Fibroblast of skin of back (primary cell): ENCODE results near the gene MIB2.
"Not testable (repeated sequence)": the region's sequence is repeated elsewhere in the genome, so short reads cannot be mapped to it uniquely, and the experiment has no call there.

Source experiments
- DNase-seq: peaks from one replicate; pipeline ENCODE4 v3.0.0-alpha.2; 2013

MIB2 gene

DNA sequence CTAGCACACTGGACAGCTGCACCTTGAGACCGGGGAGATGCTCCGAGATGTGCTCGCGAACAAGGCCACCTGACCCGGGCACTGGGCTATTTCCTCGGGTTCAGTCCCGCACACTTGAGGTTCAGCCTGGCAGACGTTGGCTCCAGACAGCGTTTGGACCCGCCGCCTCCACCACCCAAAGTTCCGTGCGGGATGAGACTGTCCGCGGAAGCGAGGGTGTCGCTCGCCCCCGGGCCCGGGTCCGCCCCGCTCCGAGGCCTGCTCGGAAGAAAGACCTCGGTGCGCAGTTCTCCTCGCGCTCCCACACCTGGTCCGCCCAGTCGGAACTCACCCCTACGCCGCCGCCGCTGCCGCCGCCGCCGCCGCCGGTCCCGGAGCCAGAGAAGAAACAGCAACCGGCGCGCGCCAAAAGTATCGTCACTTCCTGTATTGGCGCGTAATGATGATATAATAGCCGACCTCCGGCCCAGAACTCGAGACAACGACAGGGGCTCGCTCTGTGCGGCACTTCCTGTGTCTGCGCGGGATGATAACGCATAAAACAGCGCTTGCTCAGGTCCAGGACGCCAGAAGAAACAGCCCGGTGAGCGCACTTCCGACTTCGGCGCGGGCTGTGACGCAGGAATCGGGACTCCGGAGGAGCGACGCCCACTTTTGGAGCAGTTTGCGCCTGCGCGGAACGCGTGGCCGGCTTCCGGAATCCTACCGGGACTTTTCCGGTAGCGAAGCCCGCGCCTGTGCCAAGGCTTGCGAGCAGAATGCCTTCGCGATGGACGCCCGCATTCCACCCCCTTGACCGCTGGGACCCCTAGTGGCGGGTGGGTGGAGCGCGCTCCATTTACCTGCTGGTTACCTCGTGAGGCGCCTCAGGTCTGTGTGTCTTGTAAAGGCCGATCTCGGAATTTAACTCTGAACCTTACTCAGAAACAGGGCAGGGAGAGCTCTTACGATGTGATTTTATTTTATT lies 43.6 kb downstream of the MIB2 start, which contains the start of gene CDK11B:
CDK11B (minus strand) TSS at position 422 of the 967 bp plus-strand sequence. CDS start 1,519 bp downstream, outside the sequence.
- DNase-seq = peak; percentile 94

DNA sequence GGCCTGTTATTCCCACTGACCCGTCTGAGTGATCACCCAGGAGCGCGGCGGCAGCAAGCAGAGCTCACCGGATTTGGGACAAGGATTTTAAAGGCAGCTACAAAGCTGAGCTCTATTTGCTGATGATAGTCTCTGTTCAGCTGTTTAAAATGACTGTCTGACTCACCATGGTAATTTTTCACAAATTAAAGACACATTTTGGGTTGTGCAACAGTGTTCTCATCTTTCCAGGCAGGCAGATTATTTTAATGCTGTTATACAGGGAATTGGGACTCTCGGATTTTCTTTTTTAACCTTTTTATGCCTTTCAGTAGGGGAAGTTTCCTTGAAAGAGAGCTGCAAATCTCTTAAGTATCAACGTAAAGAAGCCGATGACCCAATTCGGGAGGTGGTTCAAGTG lies 47.1 kb downstream of the MIB2 start:
- peak; percentile 36 for DNase-seq

DNA sequence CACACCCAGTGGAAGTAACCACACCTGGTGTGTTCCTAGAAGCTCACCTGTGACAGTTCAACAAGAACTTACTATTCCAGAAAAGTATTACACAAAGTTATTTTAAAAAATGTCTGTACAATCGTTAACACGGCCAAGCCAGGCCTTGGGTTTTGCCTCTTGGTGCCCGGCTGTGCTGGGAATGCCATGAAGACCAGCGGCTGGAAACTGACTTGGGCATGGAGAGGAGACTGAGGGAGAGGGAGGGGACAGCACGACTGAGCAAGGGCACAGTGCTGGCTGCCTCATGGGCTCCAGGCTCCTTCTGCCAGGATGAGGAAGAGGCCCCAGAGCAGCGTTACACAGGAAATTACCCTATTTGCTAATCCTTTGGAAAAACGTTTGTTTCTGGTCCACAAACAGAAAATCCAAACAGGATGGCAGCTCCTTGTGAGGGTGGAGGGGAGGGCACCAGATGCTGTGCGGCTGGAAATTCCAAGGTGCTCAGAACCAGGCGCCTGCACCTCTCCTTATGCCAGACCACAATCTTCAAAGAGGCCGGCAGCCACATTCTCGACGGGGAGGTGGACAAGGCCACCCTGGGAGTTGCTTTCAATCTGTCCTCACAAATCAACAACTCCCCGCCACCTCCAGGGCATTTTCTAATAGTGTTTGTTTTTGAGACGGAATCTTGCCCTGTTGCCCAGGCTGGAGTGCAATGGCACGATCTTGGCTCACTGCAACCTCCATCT lies 47.7 kb downstream of the MIB2 start:
- not testable (repeated sequence) for DNase-seq

DNA sequence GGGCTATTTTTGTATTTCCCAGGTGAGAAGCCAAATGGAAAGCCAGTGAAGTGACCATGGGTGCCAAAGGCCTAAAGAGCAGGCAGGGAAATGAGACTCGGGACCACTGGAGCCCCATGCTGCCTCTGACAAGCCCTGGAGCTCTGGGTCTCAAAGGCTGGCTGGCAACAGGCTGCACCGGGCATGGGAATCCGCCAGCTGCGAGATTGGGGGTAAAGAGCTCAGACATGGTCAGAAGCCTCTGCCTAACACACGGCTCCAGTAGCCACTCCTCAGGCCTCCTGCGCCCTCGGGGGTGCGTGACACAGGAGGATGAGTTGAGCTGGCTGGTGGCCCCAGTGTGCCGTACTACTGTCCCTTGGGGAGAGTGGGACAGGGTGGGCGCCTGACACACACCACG lies 49.0 kb downstream of the MIB2 start:
- not testable (repeated sequence) for DNase-seq

DNA sequence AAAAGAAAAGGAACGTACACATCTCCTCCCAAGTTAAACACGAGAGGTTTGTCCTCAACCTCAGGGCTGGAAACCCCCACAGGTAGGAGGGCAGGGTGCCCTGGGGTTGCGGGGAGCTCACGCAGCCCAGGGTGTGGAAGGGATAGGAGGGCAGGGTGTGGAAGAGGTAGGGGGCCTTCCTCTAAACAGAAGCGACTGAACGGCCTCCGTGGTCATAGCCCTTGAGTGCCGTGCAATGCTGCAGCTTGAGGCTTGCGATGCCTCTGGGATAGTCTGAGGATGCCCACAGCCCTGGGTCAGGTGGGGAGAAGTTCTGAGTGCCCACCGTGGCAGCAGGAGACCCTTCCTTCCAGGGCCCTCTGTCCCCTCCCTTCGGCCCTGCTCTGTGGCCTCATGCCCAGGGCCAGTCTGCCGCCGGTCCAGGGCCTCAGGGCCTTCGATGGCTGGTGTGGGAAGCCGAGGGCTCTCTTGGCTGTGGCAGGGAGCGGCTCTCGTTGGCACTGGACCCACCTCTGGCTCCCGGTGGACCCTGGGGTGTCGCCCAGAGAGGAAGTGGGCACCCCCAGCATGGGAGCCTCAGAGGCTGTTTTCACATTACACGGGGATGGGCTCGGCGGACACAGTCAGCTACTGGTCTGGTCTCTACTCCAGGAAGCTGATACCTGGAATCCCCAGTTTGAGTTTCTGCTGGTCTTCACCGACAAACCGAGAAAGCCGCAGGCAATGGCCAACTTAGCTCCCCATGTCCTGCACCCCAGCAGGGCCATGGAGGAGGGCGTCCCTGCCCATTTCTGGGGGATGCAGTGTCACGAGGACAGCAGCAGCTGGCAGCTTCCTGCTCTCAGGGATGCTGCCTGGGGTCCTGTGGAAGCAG lies 49.9 kb downstream of the MIB2 start:
- DNase-seq = no peak

DNA sequence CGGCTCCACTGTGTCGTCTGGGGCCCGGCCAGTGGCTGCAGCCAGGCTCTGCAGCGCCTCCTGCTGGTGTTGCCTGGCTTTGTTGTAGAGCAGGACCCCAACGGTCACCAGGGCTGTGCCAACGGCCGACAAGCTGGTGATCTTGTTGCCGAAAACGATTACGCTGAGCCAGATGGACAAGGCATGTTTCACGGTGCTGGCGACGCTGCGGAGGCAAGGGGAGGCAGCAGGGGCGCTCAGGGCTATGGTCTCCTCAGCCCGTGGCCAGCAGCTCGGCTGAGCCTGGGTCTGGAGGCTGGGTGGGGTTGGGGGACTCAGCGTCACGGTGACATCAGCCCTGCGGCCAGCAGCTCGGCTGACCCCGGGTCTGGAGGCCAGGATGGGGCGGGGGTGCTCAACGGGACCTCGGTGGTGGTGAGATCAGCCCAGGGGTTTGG lies 50.5 kb downstream of the MIB2 start:
- DNase-seq = no peak

DNA sequence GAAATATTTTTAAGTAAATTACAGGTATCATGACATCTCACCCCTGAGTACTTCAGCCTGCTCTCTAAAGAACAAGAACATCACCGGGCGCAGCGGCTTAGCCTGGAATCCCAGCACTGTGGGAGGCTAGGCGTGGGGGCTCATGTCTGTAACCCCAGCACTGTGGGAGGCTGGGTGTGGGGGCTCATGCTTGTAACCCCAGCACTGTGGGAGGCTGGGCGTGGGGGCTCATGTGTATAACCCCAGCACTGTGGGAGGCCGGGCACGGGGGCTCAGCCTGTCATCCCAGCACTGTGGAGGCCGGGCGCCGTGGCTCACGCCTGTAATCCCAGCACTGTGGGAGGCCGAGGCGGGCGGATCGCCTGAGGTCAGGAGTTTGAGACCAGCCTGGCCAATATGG lies 51.2 kb downstream of the MIB2 start:
- no peak for DNase-seq

DNA sequence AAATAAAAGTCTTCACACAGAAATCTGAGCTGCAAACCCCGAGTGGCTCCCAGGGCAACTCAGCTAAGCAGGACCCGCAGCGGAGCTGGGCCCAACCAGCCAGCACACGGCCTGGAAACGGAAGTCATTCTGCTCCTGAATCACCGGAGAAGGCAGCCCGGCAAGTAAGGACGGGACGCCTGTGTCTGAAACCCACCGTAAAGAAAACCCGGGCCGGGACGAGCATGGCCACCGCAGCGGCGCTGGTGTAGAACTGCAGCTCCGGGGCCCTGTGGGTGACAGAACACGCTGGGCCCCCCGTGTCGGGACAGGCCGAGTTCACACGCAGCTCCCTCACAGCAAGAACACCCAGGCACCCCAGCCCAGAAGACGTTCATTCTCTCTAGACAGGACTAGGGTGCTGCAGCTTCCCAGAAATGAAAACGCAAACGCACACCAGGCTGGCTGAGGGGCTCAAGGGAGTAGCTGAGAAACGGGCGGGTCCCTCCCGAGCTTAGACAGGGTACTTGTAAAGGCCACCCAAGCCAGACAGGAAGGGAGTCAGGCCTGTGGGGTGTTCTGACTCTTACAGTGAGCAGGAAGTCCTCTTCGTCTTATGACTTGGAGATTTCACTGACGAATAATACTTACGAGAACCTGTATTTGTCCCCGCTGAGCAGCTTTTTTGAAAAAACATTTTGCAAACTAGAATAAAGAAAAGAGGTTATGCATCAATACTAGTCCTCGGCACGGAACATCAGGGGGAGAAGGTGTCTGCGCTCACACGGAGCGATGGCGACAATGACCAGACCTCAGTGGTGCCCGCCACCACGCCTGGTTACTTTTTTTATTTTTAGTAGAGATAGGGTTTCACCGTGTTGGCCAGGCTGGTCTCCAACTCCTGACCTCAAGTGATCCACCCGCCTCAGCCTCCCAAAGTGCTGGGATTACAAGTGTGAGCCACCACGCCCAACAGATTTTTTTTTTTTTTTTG lies 54.5 kb downstream of the MIB2 start:
- DNase-seq = no peak

DNA sequence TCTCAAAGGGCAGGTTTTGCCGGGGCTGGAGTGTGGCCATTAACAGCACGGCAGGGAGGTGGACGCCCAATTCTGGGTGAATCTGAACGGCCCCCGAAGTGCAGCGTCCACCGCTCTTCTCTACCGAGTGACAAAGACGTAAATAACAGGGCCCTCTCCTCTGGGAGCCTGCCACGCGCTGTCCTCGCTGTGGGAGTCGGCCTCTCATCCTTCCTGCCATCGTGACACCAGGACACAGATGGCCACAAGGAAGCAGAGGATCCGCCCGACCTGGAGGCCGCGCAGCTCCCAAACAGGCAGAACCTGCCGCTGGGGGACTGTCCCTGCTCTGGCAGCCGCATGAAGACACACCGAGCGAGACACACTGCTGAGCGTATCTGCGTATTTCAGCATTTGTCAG lies 55.6 kb downstream of the MIB2 start:
- no peak for DNase-seq

DNA sequence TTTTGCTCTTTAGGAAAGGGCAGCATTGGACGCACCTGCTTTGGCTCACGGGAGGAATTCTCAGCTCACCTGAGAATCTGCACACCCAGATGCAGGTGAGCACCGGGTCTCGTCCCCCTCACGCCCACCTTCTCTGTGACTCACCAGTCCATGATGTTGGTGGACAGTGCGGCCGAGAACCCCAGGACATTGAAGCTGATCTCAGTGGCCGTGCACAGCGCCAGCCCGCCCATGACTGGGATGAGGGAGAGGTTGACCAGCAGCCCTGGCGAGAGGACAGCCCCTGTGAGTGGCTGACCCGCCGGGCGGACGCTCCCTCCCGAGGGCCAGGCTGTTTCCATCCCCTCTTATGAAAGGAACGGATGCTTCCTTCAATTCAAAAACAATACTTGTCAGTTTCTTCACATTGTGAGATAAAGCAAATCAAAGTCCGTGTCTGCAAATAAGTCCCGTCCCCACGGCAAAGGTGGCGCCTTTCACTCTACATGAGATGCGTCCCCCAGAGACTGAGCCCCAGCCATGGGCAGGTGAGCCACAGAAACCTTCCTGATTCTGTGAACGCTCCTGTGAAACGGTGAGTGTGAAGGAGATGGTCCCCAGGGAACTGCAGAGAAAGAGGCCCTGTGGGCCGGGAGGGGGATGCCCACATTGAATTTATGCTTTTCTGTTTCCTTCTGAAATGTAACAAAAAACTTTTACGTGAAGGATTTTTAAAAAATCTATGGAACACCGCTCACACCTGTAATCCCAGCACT lies 56.2 kb downstream of the MIB2 start:
- no peak for DNase-seq

DNA sequence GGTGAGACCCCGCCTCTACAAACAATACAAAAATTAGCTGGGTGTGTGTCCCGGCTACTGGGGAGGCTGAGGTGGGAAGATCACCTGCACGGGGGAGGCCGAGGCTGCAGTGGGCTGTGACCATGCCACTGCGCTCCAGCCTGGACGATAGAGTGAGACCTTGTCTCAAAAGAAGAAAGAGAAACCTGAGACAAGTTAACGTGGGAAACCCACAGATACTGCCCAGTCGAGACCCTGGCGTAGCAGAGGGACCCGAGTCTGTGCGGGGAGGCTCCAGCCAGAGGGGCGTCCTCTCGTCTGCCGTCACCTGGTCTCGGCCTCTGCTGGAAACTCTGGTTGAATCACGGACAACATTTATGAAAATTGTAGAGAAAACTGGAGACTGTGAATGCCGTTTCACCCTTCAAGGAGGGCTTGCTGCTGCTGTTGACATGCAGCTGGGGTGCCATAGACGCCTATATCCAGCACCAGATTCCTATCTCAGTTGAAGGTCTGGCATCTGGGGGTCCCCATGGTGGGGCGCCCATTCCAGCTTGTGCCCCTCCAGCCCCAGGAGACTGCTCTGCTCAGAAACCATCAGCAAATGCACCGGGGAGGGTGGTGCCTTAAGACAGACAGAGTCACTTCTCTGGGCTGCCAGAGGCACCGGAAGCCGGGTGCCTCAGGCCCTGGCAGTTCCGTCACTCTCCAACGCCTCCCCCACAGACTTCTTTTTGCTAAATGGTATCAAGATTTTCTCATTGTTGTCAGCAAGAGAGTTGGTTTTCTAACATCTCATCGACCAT lies 57.1 kb downstream of the MIB2 start:
- no peak for DNase-seq

DNA sequence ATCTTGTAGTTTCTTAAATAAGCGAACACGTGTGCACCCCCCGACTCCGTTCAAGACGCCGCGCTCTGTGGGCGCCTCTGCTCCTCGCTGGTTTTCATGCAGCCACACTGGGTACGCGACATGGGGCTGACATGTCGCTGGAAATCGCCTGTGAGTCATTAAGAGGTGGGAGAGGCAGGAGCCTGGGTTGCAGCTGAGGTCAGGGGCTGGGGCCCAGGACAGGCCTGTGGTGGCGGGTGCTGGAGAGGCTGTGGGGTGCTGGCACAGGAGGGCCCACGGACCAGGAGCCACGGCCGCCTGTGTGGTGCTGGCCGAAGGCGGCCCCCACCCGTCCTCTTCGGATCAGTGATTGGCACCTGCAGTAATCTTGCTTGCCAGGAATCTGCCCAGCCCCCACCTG lies 59.5 kb downstream of the MIB2 start:
- not testable (repeated sequence) for DNase-seq

DNA sequence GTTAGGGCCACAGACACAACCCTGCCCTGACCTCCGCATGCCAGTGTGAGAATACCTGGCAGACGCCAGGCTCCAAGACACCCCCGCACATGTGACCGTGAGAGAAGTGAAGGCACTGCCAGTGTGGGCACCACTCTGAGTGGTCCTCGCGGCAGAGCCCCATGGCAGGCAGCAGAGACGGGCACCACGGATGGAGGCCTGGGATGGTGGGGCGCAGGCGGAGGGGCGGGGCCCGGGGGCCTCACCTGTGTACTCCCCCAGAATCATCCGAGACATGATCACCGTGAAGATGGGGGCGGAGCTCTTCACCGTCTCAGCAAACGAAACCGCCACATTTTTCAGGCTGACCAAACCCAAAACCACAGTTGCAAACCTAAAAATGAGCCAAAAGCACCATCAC lies 59.9 kb downstream of the MIB2 start:
- not testable (repeated sequence) for DNase-seq

DNA sequence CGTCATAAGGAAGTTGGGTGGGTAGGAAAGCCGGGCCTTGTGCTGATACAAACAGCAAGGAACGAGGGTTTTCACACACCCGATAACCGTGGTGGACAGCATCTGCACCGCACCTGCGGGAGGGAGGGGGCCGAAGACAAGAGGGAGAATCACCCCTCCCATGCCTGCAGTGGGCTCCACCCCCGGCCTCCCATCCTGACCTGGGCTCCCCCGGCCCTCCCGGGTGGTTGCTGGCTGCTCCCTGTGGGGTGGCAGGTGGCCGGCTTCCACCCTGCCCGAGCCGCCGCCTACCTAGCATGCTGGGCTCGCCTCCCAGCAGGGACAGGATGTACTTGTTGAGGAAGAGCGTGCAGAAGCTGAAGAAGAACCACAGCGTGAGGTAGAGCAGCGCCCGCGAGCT lies 60.8 kb downstream of the MIB2 start:
- not testable (repeated sequence) for DNase-seq

DNA sequence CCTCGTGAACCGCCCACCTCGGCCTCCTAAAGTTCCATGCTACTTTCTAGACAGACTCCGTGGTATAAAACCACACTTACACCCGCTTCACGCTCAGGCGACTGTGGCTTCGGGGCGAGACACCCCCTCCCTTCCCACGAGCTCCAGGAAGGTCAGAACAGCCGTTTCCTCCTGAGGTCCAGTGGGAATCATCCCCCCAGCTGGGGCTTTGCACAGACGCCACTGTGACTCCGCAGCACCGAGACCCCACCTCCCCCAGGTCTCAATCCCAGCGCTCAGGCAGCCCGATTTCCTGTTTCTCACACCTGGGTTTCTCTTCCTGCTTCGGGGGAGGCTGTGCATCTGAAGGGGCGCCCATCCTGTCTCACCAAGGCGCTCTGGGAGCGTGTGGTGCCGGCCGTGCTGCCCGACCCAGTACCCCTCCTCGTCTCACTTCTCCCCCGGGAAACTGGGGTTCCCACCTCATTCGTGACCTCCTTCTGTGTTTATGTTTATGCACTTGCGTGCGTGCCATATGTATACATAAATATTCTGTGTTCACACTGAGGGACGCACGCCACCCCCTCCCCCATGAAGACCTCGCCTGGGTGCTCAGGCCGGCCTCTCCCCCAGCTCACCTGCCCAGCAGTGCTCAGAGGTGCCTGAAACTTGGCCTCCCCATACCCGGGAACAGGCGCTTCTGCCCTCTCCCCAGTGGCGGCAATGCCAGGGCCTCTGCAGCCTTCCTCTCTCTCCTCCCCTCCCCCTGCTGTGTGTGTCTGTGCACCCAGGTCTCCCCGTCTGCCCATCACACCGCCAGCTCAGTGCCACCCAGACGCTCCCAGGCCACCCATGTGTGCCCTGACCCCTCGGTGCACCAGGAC lies 62.6 kb downstream of the MIB2 start:
- no peak for DNase-seq

DNA sequence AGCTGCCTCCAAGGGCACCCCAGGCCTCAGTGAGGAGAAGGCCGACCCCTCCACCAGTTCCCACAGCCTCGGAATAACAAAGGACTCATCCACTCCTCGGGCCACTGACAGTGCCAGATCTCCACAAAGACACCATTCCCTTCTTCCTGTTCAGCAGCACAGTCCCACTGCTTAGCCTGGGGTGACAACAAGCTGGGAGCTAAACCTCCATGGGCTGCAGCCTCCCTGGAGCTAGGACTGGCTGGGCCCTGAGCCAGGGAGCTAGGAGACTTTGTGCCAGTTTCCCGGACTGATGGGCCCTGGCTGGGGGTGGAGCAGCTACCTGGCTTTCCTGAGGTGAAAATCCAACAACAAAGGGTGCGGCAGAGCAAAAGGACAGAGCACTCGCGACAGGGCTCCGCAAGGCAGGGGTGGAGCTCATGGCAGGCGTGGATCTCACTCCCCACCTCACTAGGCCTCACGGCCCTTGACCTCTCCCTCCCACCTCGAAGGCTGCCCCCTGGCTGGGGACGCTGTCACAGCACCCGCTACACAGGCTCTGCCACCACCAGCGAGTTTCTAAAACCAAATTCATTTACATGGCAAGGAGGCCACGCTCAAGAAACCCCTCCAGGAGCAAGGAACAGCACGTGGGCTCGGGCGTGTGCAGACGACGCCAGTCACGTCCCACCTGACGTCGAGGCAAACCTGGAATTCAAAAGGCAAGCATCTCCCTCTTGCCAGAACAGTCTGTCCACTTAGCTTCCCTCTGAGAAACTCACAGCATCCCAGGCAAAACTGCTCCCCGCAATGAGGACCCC lies 63.5 kb downstream of the MIB2 start:
- DNase-seq = no peak
